ENCODE measurements around the gene RECQL.

RECQL gene, protein sequence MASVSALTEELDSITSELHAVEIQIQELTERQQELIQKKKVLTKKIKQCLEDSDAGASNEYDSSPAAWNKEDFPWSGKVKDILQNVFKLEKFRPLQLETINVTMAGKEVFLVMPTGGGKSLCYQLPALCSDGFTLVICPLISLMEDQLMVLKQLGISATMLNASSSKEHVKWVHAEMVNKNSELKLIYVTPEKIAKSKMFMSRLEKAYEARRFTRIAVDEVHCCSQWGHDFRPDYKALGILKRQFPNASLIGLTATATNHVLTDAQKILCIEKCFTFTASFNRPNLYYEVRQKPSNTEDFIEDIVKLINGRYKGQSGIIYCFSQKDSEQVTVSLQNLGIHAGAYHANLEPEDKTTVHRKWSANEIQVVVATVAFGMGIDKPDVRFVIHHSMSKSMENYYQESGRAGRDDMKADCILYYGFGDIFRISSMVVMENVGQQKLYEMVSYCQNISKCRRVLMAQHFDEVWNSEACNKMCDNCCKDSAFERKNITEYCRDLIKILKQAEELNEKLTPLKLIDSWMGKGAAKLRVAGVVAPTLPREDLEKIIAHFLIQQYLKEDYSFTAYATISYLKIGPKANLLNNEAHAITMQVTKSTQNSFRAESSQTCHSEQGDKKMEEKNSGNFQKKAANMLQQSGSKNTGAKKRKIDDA

DNA sequence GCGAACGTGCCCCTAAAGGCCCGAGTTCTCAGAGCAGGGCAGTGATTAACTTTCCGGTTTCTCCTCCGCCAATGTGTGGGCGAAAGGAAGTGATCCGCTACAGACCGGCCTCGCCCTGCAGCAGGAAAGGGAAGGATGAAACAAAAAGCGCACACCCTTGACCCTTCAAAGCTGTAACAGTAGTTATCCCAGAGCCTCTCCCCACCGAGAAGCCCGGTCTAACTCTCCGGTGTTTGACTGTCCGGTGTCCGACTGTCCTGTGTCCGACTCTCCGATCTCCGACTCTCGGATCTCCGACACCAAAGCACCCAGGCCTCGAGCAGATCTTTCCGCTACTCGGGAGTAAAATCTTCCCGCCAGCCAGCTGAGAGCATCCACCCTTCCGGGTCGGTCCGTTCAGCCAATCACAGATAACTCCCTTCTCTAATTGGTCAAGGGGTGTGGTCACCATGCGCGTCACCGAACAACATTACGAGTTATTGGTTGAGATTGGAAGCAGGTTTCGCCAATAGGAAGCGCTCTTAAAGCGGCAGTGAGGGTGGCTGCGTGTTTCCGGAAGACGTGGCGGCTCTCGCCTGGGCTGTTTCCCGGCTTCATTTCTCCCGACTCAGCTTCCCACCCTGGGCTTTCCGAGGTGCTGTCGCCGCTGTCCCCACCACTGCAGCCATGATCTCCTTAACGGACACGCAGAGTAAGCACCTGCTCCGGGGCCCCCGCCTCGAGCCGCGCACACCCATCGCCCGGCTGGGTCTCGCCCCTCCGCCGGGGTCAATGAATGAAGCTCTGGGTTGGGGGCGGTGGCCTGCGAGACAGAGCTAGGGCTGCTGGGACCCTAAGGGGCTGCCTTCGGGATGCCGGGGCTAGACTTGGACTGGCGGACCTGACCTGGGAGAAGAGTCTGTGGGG is at the start of gene RECQL, which contains the start of gene GOLT1B:
RECQL (minus strand) TSS at position 378 of the 906 bp plus-strand sequence. CDS start 2,065 bp downstream, outside the sequence.
GOLT1B (plus strand) TSS at position 532 of the 906 bp plus-strand sequence; CDS start at position 667, 135 bp downstream.
- peak; percentile 85 for DNase-seq

DNA sequence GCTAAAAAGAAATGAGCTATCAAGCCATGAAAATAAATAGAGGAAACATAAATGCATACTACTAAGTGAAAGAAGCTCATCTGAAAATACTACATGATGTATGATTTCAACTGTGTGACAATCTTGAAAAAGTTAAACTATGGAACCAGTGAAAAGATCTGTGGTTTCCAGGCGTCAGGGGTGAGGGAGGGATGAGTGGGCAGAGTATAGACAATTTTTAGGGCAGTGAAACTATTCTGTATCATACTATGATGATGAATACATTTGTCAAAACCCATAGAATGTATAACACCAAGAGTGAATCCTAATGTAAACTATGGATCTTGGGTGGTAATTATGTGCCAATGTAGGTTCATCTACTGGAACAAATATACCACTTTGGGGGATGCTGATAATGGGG is 46.0 kb upstream of the RECQL start:
- no peak for DNase-seq

GRCh38 chr12:21546716-21547115 is 45.3 kb upstream of the RECQL start:
- DNase-seq = no peak

GRCh38 chr12:21545557-21545956 is 44.1 kb upstream of the RECQL start:
- no peak for DNase-seq

- DNase-seq = no peak
Measured at GRCh38 chr12:21543151-21543550, 41.7 kb upstream of the RECQL start.

DNA sequence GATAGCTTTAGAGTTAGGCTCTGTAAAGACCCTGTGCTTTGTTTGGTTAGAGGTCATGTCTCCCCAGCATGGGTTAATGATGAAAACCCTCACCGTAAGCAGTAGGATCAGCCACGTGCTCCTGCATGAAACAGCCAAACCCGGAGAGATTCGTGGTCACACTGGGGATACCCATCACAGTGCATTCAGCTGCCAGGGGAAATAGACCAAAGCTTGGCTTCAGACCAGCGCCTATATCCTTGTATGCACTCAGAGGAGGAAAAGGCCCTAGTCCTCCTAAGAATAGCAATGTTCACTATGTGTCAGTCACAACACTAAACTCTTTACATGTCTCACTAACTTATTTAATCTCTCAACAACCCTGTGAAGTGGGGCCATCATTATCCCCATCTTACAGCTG is 41.0 kb upstream of the RECQL start:
- DNase-seq = no peak

DNA sequence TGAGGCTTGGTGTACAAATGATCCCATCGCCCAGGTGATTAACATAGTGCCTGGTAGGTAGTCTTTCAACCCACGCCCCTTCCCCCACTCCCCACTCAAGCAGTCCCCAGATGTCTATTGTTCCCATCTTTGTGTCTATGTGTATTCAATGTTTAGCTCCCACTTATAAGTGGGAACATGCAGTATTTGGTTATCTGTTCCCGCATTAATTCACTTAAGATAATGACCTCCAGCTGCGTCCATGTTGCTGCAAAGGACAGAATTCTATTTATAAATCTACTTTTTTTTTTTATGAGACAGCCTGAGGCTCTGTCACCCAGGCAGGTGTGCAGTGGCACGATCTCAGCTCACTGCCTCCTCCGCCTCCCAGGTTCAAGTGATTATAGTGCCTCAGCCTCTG is 40.3 kb upstream of the RECQL start:
- no peak for DNase-seq

DNA sequence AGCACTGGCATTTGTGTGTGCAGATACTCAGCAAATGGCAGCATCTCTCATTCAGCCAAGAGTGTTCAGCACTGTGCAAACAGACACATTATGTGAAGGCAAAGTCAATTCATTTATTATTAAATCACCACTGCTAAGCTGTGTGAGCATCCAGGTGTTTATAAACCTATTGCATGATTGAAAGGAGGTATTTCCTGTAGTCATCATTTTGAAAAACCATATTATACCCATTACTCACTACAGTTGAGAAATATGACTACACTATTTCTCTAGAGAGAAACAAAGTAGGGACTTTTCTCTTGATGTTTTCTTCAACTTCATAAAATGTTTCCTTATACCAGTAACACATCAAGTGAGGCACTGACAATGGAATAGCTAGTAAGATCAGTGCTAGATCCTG is 38.4 kb upstream of the RECQL start:
- DNase-seq = no peak

DNA sequence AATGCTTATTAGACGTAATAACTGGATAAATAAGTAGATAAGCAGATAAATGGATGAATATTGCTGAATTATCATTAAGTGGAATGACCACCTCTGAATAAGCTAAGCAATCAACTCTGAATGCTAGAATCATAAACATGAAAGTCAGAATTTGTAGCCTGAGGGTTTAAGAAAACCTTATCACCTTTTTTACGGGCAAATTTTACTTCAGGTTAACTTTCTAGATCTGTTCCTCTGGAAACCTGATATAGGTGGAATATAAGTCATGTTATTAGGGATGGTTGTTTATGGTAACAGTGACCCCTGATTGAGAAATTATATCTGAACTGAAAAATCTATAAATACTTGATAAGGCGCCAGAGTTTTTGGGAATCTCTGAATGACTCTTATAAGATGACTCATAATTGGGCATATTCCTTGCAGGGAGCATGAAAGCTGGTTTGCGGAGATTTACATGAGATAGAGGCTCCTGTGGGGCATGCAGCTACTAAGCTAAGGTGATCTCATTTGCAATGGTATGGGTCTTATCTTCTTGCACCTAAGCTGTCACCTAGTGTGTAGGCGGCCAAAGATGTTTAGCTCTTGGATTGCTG is 36.7 kb upstream of the RECQL start:
- no peak for DNase-seq

- DNase-seq = no peak
Measured at GRCh38 chr12:21529456-21529855, 28.0 kb upstream of the RECQL start.

DNA sequence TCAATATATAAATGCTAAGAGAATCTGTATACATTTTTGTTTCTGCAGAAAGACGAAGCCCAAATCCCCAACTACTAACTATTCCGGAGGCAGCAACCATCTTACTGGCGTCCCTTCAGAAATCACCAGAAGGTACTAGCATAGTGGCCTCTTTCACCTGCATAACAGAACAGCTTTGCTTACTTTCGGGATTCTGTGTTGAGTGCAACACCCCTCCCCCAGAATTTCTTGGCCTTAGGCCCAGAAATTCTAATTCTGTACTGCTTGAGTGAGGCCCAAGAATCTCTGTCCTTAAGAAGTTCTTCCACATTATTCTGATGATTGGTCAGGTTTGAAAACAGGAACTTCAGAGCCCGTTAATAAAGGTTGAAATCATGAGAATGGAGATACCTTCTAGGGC is 27.5 kb upstream of the RECQL start:
- no peak for DNase-seq

DNA sequence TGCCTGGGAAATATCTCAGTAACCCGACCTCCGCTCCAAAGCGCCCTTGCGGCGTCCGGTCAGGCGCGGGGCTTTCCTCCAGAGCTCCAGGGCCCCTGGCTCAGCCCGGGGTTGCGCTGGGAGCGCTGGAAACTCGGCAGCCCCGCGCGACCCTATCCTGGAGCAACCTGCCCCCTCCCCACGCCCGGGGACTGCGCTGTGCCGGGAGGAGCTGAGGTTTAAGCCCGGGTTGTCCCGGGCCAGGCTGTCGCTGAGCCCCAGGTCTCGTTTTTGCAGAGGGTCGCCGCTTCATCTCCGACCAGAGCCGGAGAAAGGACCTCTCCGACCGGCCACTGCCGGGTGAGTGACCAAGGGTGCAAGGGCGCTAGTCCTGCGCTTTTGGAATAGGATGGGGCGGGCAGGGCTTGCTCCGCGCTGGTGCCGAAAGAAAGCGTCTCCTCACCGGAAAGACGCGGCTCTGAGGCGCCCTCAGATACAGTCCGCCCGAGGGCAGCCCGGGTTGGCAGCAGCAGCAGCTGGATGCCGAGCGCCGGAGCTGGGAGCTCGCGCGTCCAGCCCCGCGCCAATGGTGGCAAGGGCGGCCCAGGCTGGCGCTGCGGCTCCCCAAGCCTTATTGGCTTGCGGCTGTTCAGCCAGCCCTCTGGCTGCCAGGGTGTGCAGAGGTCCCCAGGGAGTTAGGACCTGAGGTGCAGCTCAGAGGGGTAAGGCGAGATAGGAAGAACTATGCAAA is 26.2 kb upstream of the RECQL start:
- no peak for DNase-seq

DNA sequence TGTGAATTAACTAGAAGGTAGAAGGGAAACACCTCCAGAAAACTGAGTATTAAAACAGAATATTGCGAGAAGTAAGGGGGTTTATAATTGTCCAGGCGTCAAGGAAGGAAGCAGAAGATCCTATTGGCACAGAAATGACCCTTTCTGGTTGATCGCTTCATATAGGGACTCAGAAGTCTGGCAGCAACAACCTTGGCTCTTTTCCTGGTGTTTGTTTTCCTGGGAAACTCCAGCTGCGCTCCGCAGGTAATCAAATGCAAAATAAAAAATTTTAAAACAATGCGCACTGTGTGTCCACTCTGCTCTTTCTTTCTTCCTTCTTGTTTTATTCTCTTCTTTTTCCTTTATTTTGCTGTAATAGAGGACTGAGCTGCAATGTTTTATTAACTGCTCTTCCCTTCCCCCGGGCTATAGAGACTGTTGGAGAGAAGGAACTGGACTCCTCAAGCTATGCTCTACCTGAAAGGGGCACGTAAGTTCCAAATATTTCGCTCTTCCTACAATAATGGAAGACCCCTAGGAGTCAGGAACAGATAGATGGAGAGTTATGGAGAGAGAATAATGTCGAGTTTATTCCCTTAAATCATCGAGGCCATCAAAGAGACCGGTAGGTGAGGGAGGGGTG is 25.4 kb upstream of the RECQL start:
- DNase-seq = no peak

- no peak for DNase-seq
Measured at GRCh38 chr12:21526053-21526452, 24.6 kb upstream of the RECQL start, which contains the start of gene SPX. SPX (plus strand) TSS chr12:21526296; CDS start chr12:21526473, 177 bp downstream.

GRCh38 chr12:21523148-21523547 is 21.7 kb upstream of the RECQL start:
- DNase-seq = no peak

DNA sequence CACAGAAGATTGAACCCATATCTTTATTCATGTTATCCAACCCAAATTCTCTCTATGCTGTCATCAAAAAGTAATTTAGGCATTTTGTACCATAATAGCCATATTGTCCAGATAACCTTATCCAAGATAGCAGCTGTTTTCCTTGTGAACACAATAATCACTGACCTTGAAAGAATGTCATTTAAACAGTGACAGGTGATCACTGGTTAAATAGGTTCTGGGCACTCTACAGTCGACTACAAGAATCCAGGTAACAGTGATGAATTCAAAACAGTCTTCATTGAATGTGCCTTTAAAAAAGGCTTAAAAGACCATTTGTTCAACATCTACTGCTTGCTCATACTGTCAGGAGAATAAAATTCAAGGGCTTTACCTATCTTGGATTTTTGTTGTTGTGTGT is 20.1 kb upstream of the RECQL start:
- no peak for DNase-seq

DNA sequence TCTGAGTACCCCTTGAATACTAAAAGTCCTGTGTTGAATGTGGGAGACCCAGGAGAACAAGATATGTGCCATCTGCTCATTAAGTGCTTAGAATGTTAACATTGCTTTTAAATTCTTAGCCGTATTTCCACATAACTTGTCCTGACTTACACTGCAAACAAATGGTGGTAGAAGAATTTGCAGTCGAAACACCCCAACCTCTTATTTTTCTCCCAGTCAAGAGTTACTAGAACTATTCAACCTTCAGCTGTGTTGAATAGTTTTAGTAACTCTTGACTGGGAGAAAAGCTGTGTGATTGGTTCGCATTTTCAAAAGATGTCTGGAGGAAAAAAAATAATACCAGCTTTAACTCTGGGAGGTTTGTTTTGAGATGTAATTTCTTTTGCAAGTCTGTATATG is 17.0 kb upstream of the RECQL start:
- no peak for DNase-seq

- DNase-seq = no peak
Measured at GRCh38 chr12:21516281-21516680, 14.8 kb upstream of the RECQL start.

DNA sequence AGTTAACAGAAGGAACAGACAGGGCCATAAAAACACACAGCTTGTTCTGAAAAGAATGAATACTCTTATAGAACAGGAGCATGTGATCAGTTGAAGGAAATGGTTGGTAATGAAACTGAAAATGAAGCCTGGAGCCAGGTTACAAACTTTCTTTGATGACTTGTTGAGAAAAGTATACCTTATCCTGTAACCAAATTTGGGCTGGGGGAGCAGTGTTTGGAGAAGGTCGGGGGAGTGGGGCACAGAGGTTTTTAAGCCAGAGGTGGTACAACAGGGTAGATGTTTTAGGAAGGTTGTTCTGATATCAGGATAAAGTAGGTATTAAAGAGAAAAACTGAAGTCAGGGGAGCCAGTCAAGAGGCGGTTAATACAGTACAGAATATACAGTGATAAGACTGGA is 8.3 kb upstream of the RECQL start:
- DNase-seq = no peak

- no peak for DNase-seq
Measured at GRCh38 chr12:21507849-21508248, 6.4 kb upstream of the RECQL start.

GRCh38 chr12:21505888-21506287 is 4.5 kb upstream of the RECQL start:
- DNase-seq = no peak

GRCh38 chr12:21502872-21503271 is 1.4 kb upstream of the RECQL start:
- no peak for DNase-seq

Measured in activated T-cell treated with anti-CD3 and anti-CD28 coated beads for 4 hours (primary cell).